Osteoblast (primary cell): ENCODE results near the gene SFXN2. TPM values are rescaled to one million over a fixed set of nuclear protein-coding genes. Genes with fewer than 3 reads are reported as not detected.
"Not testable (repeated sequence)": the region's sequence is repeated elsewhere in the genome, so short reads cannot be mapped to it uniquely, and the experiment has no call there.

Source experiments
- DNase-seq: peaks from one replicate; pipeline ENCODE4 v3.0.0; 2011; ENCODE audit warnings: low spot score, mixed read lengths; ENCODE audit not compliant: insufficient read length; ENCODE audit errors: missing footprints
- H2AFZ ChIP-seq: 2 replicates; pipeline ENCODE4 v1.6.0; 2011; ENCODE audit warnings: mild to moderate bottlenecking, low read length
- H3K27ac ChIP-seq: 2 replicates; pipeline ENCODE4 v1.5.1; 2011; ENCODE audit warnings: mild to moderate bottlenecking, low read depth, low read length, moderate library complexity
- H3K27me3 ChIP-seq: 2 replicates; pipeline ENCODE4 v1.6.0; 2012; ENCODE audit warnings: mild to moderate bottlenecking, control low read depth, inconsistent platforms, low read length, moderate library complexity; ENCODE audit not compliant: insufficient read depth
- H3K36me3 ChIP-seq: 2 replicates; pipeline ENCODE4 v1.5.1; 2011; ENCODE audit warnings: mild to moderate bottlenecking, low read length, control low read depth, moderate library complexity; ENCODE audit not compliant: insufficient read depth
- H3K4me1 ChIP-seq: 2 replicates; pipeline ENCODE4 v1.5.1; 2011; ENCODE audit warnings: mild to moderate bottlenecking, low read length, control low read depth, moderate library complexity; ENCODE audit not compliant: insufficient read depth
- H3K4me2 ChIP-seq: 2 replicates; pipeline ENCODE4 v1.6.0; 2011; ENCODE audit warnings: mild to moderate bottlenecking, low read length; ENCODE audit not compliant: insufficient read depth
- H3K4me3 ChIP-seq: fragments of 200-600 bp; sonication (generic); 3 replicates; pipeline ENCODE4 v1.5.1; 2012; ENCODE audit warnings: mild to moderate bottlenecking, low read length, inconsistent platforms; ENCODE audit not compliant: insufficient read depth
- H3K79me2 ChIP-seq: 2 replicates; pipeline ENCODE4 v1.6.0; 2012; ENCODE audit warnings: mild to moderate bottlenecking, low read length, control low read depth, inconsistent platforms; ENCODE audit not compliant: insufficient read depth
- H3K9me3 ChIP-seq: 2 replicates; pipeline ENCODE4 v1.5.1; 2011; ENCODE audit warnings: low read depth, low read length, control low read depth
- H4K20me1 ChIP-seq: 2 replicates; pipeline ENCODE4 v1.6.0; 2012; ENCODE audit warnings: mild to moderate bottlenecking, low read length, control low read depth; ENCODE audit not compliant: insufficient read depth
- total RNA-seq: library from RNA; depleted of rRNA; stranded (reverse); fragments of >200 nt; gene quantifications from 2 replicates; pipeline ENCODE4 v1.2.3, GENCODE V29; 2012
- TF ChIP-seq, protein P1 (sequence below): IDR thresholded peaks from 2 replicates; pipeline ENCODE4 v1.5.1; 2011; ENCODE audit warnings: mild to moderate bottlenecking, low read depth, low read length, moderate library complexity; ENCODE audit errors: extremely low read depth

The SFXN2 gene
- total RNA-seq, 1 donor = 3.6 TPM

DNA sequence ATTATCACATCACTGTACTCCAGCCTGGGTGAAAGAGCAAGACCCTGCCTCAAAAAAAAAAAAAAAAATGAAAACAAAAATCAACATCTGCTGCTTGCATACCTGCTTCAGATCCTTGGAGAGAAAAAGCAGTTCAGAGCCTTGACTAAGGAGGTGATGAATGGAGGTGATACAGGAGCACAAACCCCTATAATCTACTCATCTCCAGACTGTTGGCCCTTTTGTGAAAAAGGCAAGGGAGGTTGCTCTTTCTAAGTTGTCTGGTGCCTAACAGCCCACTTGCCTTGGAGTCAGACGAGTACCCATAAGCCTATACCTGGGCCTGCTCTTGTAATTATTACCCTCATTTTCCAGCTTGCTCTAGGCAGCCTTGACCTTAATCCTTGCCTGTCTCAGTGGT lies 1.4 kb downstream of the SFXN2 start:
- Histone ChIP-seq H3K4me1 (peaks cover 14% of the 10 kb centered on the region), H3K9me3 (no peaks in the 10 kb centered on the region), H3K4me3 (no peak overlapping the region), H3K4me2 (peak overlapping the region; percentile 90), H3K79me2 (peaks cover 40% of the 10 kb centered on the region), H2AFZ (no peak overlapping the region), H4K20me1 (no peaks in the 10 kb centered on the region), H3K36me3 (no peaks in the 10 kb centered on the region), H3K27ac (no peak overlapping the region), H3K27me3 (no peaks in the 10 kb centered on the region)
- no peak for DNase-seq
- TF ChIP-seq, protein P1, sequence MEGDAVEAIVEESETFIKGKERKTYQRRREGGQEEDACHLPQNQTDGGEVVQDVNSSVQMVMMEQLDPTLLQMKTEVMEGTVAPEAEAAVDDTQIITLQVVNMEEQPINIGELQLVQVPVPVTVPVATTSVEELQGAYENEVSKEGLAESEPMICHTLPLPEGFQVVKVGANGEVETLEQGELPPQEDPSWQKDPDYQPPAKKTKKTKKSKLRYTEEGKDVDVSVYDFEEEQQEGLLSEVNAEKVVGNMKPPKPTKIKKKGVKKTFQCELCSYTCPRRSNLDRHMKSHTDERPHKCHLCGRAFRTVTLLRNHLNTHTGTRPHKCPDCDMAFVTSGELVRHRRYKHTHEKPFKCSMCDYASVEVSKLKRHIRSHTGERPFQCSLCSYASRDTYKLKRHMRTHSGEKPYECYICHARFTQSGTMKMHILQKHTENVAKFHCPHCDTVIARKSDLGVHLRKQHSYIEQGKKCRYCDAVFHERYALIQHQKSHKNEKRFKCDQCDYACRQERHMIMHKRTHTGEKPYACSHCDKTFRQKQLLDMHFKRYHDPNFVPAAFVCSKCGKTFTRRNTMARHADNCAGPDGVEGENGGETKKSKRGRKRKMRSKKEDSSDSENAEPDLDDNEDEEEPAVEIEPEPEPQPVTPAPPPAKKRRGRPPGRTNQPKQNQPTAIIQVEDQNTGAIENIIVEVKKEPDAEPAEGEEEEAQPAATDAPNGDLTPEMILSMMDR = no peak

DNA sequence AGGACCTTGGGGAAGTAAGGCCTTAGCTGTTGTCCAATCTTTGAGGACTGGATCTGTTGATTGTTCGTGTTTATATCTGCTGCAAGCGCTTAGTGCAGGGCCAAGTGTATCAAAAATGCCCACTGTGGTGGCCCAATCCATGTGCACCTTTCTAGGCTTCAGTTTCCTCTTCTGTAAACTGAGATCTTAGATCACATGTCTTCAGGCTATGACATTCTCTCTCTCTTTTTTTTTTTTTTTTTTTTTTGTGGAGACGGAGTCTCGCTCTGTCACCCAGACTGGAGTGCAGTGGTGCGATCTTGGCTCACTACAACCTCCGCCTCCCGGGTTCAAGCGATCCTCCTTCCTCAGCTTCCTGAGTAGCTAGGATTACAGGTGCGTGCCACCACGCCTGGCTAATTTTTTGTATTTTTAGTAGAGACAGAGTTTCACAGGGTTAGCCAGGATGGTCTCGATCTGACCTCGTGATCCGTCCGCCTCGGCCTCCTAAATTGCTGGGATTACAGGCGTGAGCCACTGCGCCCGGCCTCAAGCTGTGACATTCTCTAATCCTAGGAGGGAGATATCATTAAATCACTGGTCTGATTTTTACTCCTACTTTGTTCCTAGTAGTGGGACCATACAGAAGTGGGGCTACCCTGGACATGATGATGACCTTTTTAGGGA lies 2.6 kb downstream of the SFXN2 start:
- not testable (repeated sequence) for H3K4me2 ChIP-seq, H3K27me3 ChIP-seq, DNase-seq, H3K27ac ChIP-seq, H2AFZ ChIP-seq, H3K4me3 ChIP-seq, H3K36me3 ChIP-seq, H3K9me3 ChIP-seq, H4K20me1 ChIP-seq
- peaks cover 11% of the 10 kb centered on the region for H3K4me1 ChIP-seq
- H3K79me2 ChIP-seq = peaks cover 34% of the 10 kb centered on the region

DNA sequence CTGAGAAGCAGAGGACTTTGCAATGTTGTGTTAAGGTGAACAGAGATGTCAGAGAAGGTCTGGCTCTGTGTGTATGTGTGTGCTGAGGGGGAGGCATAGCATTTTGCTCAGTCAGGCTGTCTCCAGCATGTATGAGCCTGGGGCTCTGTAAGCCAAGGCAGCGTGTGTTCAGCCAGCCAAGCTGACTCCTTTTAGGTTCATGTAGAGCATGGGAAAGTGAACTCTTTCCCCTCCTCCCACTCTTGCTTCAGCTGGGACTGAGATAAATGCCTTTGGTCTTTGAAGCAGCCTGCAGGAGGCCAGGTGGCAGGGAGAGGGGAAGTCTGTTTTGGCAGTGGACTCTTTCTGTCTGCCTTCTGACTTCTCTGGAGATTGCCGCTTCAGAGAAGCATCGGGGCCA lies 3.8 kb downstream of the SFXN2 start:
- Histone ChIP-seq H3K4me1 (peaks cover 5% of the 10 kb centered on the region), H3K4me3 (no peak overlapping the region), H4K20me1 (no peaks in the 10 kb centered on the region), H3K79me2 (peaks cover 24% of the 10 kb centered on the region), H3K27me3 (no peaks in the 10 kb centered on the region), H3K27ac (no peak overlapping the region), H2AFZ (no peak overlapping the region), H3K9me3 (no peaks in the 10 kb centered on the region), H3K36me3 (no peaks in the 10 kb centered on the region), H3K4me2 (no peak overlapping the region)
- TF ChIP-seq, protein P1 = no peak
- no peak for DNase-seq

DNA sequence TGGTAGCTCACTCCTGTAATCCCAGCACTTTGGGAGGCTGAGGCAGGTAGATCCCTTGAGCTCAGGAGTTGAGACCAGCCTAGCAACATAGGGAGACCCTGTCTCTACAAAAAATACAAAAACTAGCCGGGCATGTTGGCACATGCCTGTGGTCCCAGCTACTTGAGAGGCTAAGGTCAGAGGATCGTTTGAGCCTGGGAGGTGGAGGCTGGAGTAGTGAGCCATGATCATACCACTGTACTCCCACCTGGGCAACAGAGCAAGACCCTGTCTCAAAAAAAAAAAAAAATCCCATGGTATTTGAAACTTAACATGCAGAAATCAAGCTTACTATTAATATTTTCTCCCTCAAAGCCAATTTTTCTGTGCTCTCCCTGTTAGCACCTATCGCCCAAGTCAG lies 5.9 kb downstream of the SFXN2 start:
- Histone ChIP-seq H3K27ac (no peak overlapping the region), H2AFZ (no peak overlapping the region), H3K4me2 (no peak overlapping the region), H3K4me3 (no peak overlapping the region), H4K20me1 (no peaks in the 10 kb centered on the region), H3K4me1 (peaks cover 1% of the 10 kb centered on the region), H3K36me3 (no peaks in the 10 kb centered on the region), H3K27me3 (no peaks in the 10 kb centered on the region), H3K9me3 (no peaks in the 10 kb centered on the region), H3K79me2 (peaks cover 15% of the 10 kb centered on the region)
- TF ChIP-seq, protein P1 = no peak
- no peak for DNase-seq
